GM19328 (cell line): ENCODE measurements around the gene IFNW1.
A peak's percentile ranks its signal among the peaks of the same experiment; 100 is the strongest.

Experiments
- ATAC-seq: cut with Tn5 transposase; IDR thresholded peaks from one replicate; pipeline ENCODE4 v1.9.1; 2021; ENCODE audit warnings: mild to moderate bottlenecking, moderate library complexity; ENCODE audit not compliant: unreplicated experiment

IFNW1 gene

GRCh38 chr9:21110708-21111576 is 30.7 kb downstream of the IFNW1 start:
- peak; percentile 69 for ATAC-seq

GRCh38 chr9:21104787-21105186 is 36.8 kb downstream of the IFNW1 start:
- no peak for ATAC-seq

GRCh38 chr9:21102305-21102704 is 39.3 kb downstream of the IFNW1 start:
- ATAC-seq: no peak

GRCh38 chr9:21097817-21098216 is 43.8 kb downstream of the IFNW1 start:
- no peak for ATAC-seq

- no peak for ATAC-seq
Measured at GRCh38 chr9:21096901-21097255, 44.8 kb downstream of the IFNW1 start.

- ATAC-seq: no peak
Measured at GRCh38 chr9:21096172-21096900, 45.3 kb downstream of the IFNW1 start.

GRCh38 chr9:21095561-21095960 is 46.1 kb downstream of the IFNW1 start:
- ATAC-seq: no peak
